ENCODE results near the gene NUDT4B.
"Not testable (repeated sequence)": the region's sequence is repeated elsewhere in the genome, so short reads cannot be mapped to it uniquely, and the experiment has no call there.

Gene NUDT4B

GRCh38 chr1:148743200-148743599, 5.4 kb upstream of the NUDT4B start:
- not testable (repeated sequence) for DNase-seq

- DNase-seq: not testable (repeated sequence)
Observed at GRCh38 chr1:148743726-148744720, 4.6 kb upstream of the NUDT4B start.

- not testable (repeated sequence) for DNase-seq
Observed at GRCh38 chr1:148749335-148749681, 734 bp downstream of the NUDT4B start.

- not testable (repeated sequence) for DNase-seq
Observed at GRCh38 chr1:148756231-148756630, 7.7 kb downstream of the NUDT4B start.

- DNase-seq: not testable (repeated sequence)
Observed at GRCh38 chr1:148757446-148757845, 8.9 kb downstream of the NUDT4B start.

GRCh38 chr1:148758412-148758811, 9.8 kb downstream of the NUDT4B start:
- DNase-seq: not testable (repeated sequence)

- not testable (repeated sequence) for DNase-seq
Observed at GRCh38 chr1:148758925-148759324, 10.4 kb downstream of the NUDT4B start.

GRCh38 chr1:148759749-148760148, 11.2 kb downstream of the NUDT4B start:
- peak; percentile 29 for DNase-seq

- DNase-seq: not testable (repeated sequence)
Observed at GRCh38 chr1:148760206-148760605, 11.6 kb downstream of the NUDT4B start.

- not testable (repeated sequence) for DNase-seq
Observed at GRCh38 chr1:148761360-148761759, 12.8 kb downstream of the NUDT4B start.

- not testable (repeated sequence) for DNase-seq
Observed at GRCh38 chr1:148765238-148766019, 16.9 kb downstream of the NUDT4B start.

- not testable (repeated sequence) for DNase-seq
Observed at GRCh38 chr1:148768541-148768940, 20.0 kb downstream of the NUDT4B start.

- not testable (repeated sequence) for DNase-seq
Observed at GRCh38 chr1:148769495-148769894, 20.9 kb downstream of the NUDT4B start.

GRCh38 chr1:148773690-148774089, 25.1 kb downstream of the NUDT4B start:
- not testable (repeated sequence) for DNase-seq

GRCh38 chr1:148774102-148774501, 25.5 kb downstream of the NUDT4B start:
- not testable (repeated sequence) for DNase-seq

- not testable (repeated sequence) for DNase-seq
Observed at GRCh38 chr1:148775263-148775662, 26.7 kb downstream of the NUDT4B start.

- not testable (repeated sequence) for DNase-seq
Observed at GRCh38 chr1:148777649-148778048, 29.1 kb downstream of the NUDT4B start.

- not testable (repeated sequence) for DNase-seq
Observed at GRCh38 chr1:148780404-148780803, 31.8 kb downstream of the NUDT4B start.

GRCh38 chr1:148791543-148792099, 43.0 kb downstream of the NUDT4B start:
- DNase-seq: not testable (repeated sequence)

- not testable (repeated sequence) for DNase-seq
Observed at GRCh38 chr1:148793762-148794332, 45.3 kb downstream of the NUDT4B start.

Measured in activated CD4-positive, CD25-positive, alpha-beta regulatory T cell treated with anti-CD3 and anti-CD28 coated beads, Interleukin-2, amount 50 U/mL, for 72 hours (primary cell).